ENCODE measurements around the gene ZNF615. TPM values are rescaled to one million over a fixed set of nuclear protein-coding genes. Genes with fewer than 3 reads are reported as not detected.
"Not testable (repeated sequence)": the region's sequence is repeated elsewhere in the genome, so short reads cannot be mapped to it uniquely, and the experiment has no call there.

Gene ZNF615
- total RNA-seq, 2 experiments from 2014 or later, result 8.4 to 8.5 TPM

DNA sequence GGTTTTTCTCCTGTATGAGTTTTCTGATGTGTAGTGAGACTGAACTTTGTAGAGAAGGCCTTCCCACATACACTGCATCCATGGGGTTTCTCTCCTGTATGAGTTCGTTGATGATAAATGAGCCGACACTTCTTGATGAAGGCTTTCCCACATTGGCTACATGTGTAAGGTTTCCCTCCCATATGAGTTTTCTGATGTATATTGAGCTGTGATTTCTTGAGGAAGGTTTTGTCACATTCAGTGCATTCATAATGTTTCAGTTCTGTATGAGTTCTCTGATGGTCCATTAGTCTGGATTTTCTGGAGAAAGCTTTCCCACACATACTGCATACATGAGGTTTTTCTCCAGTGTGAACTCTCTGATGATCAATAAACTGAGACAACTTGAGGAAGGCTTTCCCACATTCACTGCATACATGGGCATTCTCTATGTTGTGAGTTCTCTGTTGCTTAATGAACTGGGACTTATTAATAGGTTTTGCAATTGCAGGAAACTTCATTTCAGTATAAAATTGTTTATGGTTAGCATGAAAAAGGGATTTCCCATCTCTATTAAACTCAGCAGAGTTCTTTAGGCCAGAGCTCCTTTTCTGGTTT, 13.9 kb downstream of the ZNF615 start:
- Mint-ChIP-seq H3K36me3 (peaks cover 85% of the 10 kb centered on the region), H3K27me3 (no peaks in the 10 kb centered on the region), H3K9me3 (peaks cover 54% of the 10 kb centered on the region), H3K4me3 (no peak overlapping the region), H3K27ac (no peak overlapping the region), H3K4me1 (no peaks in the 10 kb centered on the region)
- DNase-seq, result no peak

DNA sequence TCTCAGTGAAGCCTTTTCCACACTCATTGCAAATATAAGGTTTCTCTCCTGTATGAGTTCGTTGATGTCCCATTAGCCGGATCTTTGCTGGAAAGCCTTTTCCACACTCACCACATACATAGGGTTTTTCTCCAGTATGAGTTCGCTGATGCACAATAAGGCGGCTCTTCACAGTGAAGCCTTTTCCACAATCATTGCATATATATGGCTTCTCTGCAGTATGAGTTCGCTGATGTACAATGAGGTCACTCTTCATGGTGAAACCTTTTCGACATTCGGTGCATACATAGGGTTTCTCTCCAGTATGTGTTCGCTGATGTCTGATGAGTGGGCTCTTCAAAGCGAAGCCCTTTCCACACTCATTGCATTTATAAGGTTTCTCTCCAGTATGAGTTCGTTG, 14.6 kb downstream of the ZNF615 start:
- Mint-ChIP-seq H3K9me3 (peaks cover 58% of the 10 kb centered on the region), H3K27ac (no peak overlapping the region)

DNA sequence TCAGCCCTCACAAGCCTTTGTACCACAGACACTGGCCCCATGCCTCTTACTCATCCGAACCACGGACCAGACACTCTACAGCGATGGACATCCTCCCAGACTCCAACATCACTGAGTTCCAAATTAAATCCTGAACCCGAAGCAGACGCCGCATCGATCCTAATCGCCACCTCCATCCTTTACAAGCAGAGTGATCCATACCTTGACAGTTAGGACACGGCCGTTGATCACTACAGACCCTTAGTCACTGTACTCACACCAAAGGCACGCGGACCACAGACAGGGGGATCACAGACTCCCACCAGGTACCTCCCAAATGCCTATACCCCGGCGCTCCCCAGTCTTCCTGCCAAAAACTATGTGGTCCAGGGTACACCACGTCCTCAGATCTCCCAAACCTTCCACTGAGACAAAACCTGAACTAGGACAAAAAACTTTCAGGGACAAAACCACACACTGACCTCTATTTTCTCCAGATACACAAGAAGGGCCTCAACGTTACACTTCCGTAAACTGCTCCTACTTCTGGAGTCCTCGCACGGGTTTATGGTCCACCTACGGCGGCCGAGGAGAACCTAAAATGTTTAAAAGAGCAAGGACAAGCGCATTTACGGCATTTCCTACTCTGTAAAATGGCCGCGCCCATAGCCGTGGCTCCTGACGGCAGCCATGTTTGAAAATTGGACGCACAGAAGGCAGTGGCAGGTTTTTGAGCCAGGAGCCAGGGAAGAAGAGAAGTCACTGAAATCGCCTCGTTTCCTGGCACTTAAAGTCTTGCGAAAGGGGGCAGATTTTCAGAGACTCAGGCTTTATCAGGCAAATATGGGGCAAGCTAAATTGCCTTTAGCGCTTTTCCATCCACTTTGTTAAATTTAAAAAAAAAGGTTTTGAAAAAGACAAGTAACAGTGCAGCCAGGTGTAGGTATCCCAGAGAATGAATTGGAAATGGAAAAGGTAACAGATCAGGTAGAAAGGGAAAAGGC, 21.4 kb downstream of the ZNF615 start, which contains the start of gene ZNF350:
ZNF350 (minus strand) TSS at position 532 of the 983 bp plus-strand sequence. CDS start 12,480 bp downstream, outside the sequence.
- H3K27me3 Mint-ChIP-seq, result no peaks in the 10 kb centered on the region
- H3K27ac Mint-ChIP-seq, result peak within 1 kb of the TSS; percentile 94
- H3K4me3 Mint-ChIP-seq, result peak within 1 kb of the TSS; percentile 96
- H3K9me3 Mint-ChIP-seq, result peaks cover 57% of the 10 kb centered on the region
- peaks cover 78% of the 10 kb centered on the region for H3K36me3 Mint-ChIP-seq
- peak; percentile 84 for DNase-seq
- peaks cover 7% of the 10 kb centered on the region for H3K4me1 Mint-ChIP-seq

More for the DNA sequence above, 14.6 kb downstream of the ZNF615 start:
- Mint-ChIP-seq H3K4me3 (no peak overlapping the region), H3K4me1 (no peaks in the 10 kb centered on the region), H3K36me3 (peaks cover 84% of the 10 kb centered on the region), H3K27me3 (no peaks in the 10 kb centered on the region)
- no peak for DNase-seq

DNA sequence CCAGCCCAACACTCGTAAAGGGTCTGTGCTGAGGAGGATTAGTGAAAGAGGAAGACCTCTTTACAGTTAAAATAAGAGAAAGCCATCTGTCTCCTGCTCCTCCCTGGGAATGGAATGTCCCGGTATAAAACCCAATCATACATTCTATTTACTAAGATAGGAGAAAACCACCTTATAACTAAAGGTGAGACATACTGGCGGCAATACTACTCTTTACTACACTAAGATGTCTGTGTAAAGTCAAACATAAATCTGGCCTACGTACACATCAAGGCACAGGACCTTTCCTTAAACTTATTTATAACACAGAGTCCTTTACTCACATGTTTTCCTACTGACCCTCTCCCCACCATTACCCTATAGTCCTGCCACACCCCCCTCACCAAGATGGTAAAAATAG, 24.6 kb downstream of the ZNF615 start:
- peaks cover 89% of the 10 kb centered on the region for H3K36me3 Mint-ChIP-seq
- H3K27me3 Mint-ChIP-seq, result no peaks in the 10 kb centered on the region
- DNase-seq, result no peak
- peaks cover 64% of the 10 kb centered on the region for H3K9me3 Mint-ChIP-seq
- H3K27ac Mint-ChIP-seq, result no peak overlapping the region
- H3K4me1 Mint-ChIP-seq, result peaks cover 7% of the 10 kb centered on the region
- H3K4me3 Mint-ChIP-seq, result no peak overlapping the region

DNA sequence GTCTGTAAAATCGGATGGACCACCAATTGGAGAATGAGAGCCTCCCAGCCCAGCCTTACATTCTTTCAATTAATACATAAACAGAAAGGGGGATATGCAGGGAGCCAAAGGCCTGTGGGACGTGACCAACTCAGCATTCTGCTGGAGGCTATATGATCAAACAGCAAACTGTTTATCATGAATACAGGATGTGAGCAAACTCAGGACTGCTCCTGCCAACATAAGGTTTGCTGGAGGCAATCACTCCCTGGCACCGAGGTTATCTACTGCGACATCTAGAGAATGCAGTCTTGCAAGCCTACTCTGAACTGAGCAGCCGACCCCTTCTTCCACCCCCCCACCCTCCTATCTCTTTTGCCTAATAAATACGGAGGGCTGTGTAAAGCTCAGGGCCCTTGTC, 27.1 kb downstream of the ZNF615 start:
- not testable (repeated sequence) for DNase-seq, H3K27ac Mint-ChIP-seq, H3K4me3 Mint-ChIP-seq, H3K27me3 Mint-ChIP-seq, H3K4me1 Mint-ChIP-seq
- Mint-ChIP-seq H3K36me3 (peaks cover 90% of the 10 kb centered on the region), H3K9me3 (peaks cover 66% of the 10 kb centered on the region)

DNA sequence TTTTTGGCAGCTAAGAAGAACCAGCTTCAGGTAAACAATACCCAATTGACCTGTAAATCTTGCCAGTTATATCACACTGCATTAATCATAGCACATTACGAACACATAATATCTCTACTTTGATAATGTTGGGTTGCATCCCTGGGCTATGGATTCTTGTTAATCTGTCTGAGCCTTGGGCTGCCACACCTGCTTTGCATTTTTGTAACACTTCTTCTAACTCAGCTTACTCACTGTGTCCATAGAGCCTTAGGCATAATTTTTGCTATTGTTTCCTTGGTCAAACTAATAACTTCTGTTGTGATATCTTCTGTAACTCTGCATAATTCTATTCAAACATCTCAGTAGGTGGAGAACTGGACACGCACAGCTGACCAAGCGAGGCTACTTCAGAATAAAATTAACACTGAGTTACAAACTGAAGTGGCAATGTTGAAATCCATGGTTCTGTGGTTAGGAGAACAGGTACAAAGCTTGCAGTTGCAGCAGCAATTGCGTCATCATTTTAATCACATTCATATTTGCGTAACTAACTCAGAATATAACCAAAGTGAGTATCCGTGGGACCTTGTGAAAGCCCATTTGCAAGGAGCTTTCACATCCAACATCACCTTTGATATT, 27.8 kb downstream of the ZNF615 start:
- H3K36me3 Mint-ChIP-seq, result peaks cover 88% of the 10 kb centered on the region
- peaks cover 1% of the 10 kb centered on the region for H3K4me1 Mint-ChIP-seq
- no peak for DNase-seq
- H3K27ac Mint-ChIP-seq, result no peak overlapping the region
- H3K4me3 Mint-ChIP-seq, result no peak overlapping the region
- H3K9me3 Mint-ChIP-seq, result peaks cover 65% of the 10 kb centered on the region
- H3K27me3 Mint-ChIP-seq, result no peaks in the 10 kb centered on the region

DNA sequence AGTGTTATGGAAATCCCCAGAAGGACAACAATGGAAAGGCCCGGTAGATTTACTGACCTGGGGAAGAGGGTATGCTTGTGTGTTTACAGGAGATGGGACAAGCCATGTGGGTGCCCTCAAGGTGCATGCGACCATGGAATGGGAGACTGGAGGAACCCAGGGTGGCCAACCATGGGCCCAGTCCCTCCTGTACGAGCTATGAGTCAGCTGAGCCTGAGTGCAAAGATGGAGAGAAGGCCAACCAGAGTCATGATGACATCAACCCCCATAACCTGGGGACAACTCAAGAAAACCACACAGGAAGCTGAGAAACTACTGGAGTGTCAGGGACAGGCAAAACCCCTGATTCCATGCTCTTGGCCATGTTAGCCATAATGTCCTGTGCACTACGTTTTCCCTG, 29.1 kb downstream of the ZNF615 start:
- no peaks in the 10 kb centered on the region for H3K4me1 Mint-ChIP-seq
- H3K27ac Mint-ChIP-seq, result no peak overlapping the region
- H3K36me3 Mint-ChIP-seq, result peaks cover 93% of the 10 kb centered on the region
- DNase-seq, result no peak
- no peaks in the 10 kb centered on the region for H3K27me3 Mint-ChIP-seq
- no peak overlapping the region for H3K4me3 Mint-ChIP-seq
- H3K9me3 Mint-ChIP-seq, result peaks cover 74% of the 10 kb centered on the region

DNA sequence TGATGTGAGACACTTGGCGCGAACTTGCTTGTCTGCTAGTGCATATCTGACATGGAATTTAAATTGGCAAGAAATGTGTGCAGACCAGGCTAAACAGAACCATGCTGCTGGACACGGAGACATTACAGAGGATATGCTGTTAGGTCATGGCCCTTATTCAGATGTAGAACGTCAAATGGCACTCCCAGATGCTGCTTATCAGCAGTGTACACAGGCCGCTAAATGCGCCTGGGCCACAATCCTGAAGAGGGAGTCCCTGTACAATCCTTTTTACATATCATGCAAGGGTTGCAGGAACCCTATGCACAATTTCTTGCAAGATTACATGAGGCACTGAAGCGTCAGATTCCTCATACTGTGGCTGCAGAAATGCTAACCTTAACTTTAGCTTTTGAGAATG, 30.7 kb downstream of the ZNF615 start:
- Mint-ChIP-seq H3K27me3 (no peaks in the 10 kb centered on the region), H3K4me3 (no peak overlapping the region), H3K36me3 (peaks cover 93% of the 10 kb centered on the region), H3K27ac (no peak overlapping the region), H3K9me3 (peaks cover 68% of the 10 kb centered on the region), H3K4me1 (no peaks in the 10 kb centered on the region)
- DNase-seq, result no peak

DNA sequence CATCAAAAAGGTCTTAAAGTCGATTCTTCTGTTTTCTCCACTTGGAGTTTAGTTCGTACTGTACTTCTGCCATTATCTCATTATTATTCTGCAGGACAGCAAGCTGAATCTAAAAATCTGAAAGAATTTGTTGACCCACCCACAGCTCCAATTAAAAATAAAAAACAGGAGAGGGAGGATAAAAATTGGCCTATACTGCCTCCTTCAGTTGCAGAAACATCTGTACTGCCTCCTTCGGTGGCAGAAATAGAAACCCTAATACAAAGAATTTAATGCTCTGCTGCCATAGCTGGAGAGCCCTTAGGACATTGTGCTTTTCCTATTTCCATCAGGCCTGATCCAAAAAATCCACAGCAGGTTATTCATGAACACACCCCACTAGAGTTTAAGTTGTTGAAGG, 31.2 kb downstream of the ZNF615 start:
- H3K4me3 Mint-ChIP-seq, result no peak overlapping the region
- no peak for DNase-seq
- no peaks in the 10 kb centered on the region for H3K27me3 Mint-ChIP-seq
- H3K27ac Mint-ChIP-seq, result no peak overlapping the region
- peaks cover 68% of the 10 kb centered on the region for H3K9me3 Mint-ChIP-seq
- H3K36me3 Mint-ChIP-seq, result peaks cover 95% of the 10 kb centered on the region
- no peaks in the 10 kb centered on the region for H3K4me1 Mint-ChIP-seq

DNA sequence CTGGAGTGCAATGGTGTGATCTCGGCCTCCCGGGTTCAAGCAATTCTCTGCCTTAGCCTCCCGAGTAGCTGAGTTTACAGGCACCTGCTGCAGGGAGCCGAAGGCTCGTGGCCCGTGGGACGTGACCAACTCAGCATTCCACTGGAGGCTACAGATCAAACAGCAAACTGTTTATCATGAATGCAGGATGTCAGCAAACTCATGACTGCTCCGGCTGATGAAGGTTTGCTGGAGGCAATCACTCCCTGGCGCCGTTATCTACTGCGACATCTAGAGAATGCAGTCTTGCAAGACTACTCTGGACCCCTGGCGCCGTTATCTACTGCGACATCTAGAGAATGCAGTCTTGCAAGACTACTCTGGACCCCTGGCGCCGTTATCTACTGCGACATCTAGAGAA, 32.2 kb downstream of the ZNF615 start:
- H3K4me3 Mint-ChIP-seq, H3K27me3 Mint-ChIP-seq, H3K27ac Mint-ChIP-seq, H3K4me1 Mint-ChIP-seq, DNase-seq: not testable (repeated sequence)
- Mint-ChIP-seq H3K9me3 (peaks cover 71% of the 10 kb centered on the region), H3K36me3 (peaks cover 96% of the 10 kb centered on the region)

DNA sequence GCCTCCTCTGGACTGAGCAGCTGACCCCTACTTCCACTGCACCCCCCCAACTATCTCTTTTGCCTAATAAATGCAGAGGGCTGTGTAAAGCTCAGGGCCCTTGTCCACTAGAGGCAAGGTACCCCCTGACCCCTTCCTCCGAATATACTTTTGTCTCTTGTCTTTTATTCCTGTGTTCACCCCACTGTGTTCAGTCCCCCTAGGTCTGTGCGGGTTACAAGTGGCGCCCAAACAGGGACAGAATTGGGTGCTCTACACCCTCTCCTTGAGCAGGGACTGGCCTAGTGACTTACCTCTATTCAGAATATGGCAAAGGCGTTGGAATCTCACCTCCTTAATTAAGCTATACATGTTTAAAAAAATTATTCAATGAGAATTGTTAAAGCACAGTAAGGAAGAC, 36.4 kb downstream of the ZNF615 start:
- H3K27ac Mint-ChIP-seq, result no peak overlapping the region
- H3K4me1 Mint-ChIP-seq, result no peaks in the 10 kb centered on the region
- peaks cover 91% of the 10 kb centered on the region for H3K36me3 Mint-ChIP-seq
- DNase-seq, result peak; percentile 12
- H3K4me3 Mint-ChIP-seq, result no peak overlapping the region
- H3K27me3 Mint-ChIP-seq, result no peaks in the 10 kb centered on the region
- H3K9me3 Mint-ChIP-seq, result peaks cover 59% of the 10 kb centered on the region

DNA sequence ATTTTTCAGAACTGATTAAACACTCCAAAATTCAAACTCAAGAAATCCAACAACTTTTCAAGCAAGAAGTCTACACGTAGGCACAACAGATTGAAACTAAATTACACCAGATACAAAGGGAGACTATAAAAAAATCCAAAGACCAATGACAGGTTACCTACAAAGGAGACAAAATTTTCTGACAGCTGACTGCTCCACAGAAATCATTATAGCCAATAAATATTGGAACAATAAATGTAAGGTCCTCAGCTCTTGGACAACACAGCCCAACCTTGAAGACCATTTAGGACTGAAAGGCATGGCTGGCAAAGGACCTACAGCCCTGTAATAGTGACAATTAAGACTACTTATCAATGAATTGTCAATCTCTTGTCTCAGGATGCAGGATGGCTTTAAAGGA, 37.3 kb downstream of the ZNF615 start:
- H3K9me3 Mint-ChIP-seq, result peaks cover 56% of the 10 kb centered on the region
- no peak overlapping the region for H3K27ac Mint-ChIP-seq
- no peak overlapping the region for H3K4me3 Mint-ChIP-seq
- H3K36me3 Mint-ChIP-seq, result peaks cover 93% of the 10 kb centered on the region
- no peak for DNase-seq
- H3K27me3 Mint-ChIP-seq, result no peaks in the 10 kb centered on the region
- H3K4me1 Mint-ChIP-seq, result no peaks in the 10 kb centered on the region

DNA sequence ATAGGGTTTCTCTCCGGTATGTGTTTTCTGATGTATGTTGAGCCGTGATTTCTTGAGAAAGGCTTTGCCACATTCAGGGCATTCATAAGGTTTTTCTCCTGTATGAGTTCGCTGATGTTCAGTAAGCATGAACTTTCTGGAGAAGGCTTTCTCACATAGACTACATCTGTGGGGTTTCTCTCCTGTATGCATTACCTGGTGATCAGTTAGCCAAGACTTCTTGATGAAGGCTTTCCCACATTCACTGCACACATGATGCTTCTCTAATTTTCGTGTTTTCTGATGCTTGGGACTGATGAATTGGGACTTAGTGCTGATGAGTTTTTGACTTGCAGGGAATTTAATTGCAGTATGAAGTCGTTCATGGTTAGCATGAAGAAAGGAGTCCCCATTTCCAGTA, 42.4 kb downstream of the ZNF615 start:
- no peak for DNase-seq
- H3K27ac Mint-ChIP-seq, result no peak overlapping the region
- H3K9me3 Mint-ChIP-seq, result peaks cover 56% of the 10 kb centered on the region
- no peak overlapping the region for H3K4me3 Mint-ChIP-seq
- H3K4me1 Mint-ChIP-seq, result no peaks in the 10 kb centered on the region
- H3K36me3 Mint-ChIP-seq, result peaks cover 90% of the 10 kb centered on the region
- no peaks in the 10 kb centered on the region for H3K27me3 Mint-ChIP-seq

DNA sequence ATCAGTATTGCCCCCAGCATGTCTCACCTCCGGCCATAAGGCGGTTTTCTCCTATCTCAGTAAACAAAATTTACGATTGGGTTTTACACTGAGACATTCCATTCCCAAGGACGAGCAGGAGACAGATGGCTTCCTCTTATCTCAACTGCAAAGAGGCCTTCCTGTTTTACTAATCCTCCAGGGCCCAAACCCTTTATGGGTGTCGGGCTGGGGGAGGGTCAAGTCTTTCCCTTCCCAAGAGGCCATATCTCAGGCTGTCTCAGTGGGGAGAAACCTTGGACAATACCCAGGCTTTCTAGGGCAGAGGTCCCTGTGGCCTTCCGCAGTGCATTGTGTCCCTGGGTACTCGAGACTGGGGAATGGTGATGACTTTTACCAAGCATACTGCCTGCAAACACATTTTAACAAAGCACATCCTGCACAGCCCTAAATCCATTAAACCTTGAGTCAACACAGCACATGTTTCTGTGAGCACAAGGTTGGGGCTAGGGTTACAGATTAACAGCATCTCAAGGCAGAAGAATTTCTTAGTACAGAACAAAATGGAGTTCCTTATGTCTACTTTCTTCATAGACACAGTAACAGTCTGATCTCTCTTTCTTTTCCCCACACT, 47.3 kb downstream of the ZNF615 start:
- H3K4me1 Mint-ChIP-seq, DNase-seq, H3K27ac Mint-ChIP-seq, H3K4me3 Mint-ChIP-seq, H3K27me3 Mint-ChIP-seq: not testable (repeated sequence)
- Mint-ChIP-seq H3K9me3 (peaks cover 66% of the 10 kb centered on the region), H3K36me3 (peaks cover 62% of the 10 kb centered on the region)

DNA sequence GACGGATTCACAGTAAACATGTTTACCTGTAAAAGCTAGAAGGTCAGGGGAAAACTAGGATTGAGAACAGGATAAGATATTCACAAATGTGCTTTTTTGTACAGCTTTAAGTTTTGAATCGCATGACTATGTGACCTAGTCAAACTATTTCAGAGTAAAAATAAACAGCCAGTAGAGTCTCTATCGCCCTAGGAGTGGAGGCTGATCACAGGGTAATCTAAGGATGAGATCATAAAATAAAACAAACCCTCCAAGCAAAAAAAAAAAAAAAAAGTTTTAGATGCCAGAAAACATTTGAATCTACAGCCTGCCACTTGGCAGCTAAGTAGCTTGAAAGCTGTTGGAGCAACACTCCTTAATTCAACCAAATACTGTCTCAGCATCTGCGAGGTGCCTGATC, 48.2 kb downstream of the ZNF615 start:
- Mint-ChIP-seq H3K4me3 (no peak overlapping the region), H3K9me3 (peaks cover 61% of the 10 kb centered on the region), H3K36me3 (peaks cover 56% of the 10 kb centered on the region), H3K27me3 (no peaks in the 10 kb centered on the region), H3K27ac (no peak overlapping the region), H3K4me1 (no peaks in the 10 kb centered on the region)
- no peak for DNase-seq
